Lung (tissue), 12 donors: ENCODE measurements around the gene PXK. TPM values are rescaled to one million over a fixed set of nuclear protein-coding genes. Genes with fewer than 3 reads are reported as not detected.

Source experiments
- ATAC-seq: fragments of 200-7000 bp; cut with Tn5 transposase; one replicate; pipeline ENCODE4 v1.9.1; 2020; ENCODE audit warnings: moderate number of reproducible peaks; ENCODE audit not compliant: insufficient read depth, low FRiP score
- DNase-seq, 3 donors: peaks; one replicate each; pipeline ENCODE4 v3.0.0-alpha.2; 2013 to 2017
- H3K27ac ChIP-seq, 2 donors: one replicate each; pipeline ENCODE4 v1.5.1; 2013; ENCODE audit warnings: mild to moderate bottlenecking in 2 of 2, moderate library complexity in 2 of 2, control low read depth in 1 of 2, inconsistent platforms in 1 of 2, low read depth in 1 of 2, low read length in 1 of 2
- H3K27me3 ChIP-seq, 3 donors: one replicate each; pipeline ENCODE4 v1.5.1; 2013; ENCODE audit warnings: low read length in 2 of 3; ENCODE audit not compliant: control insufficient read depth in 3 of 3, insufficient read depth in 3 of 3
- H3K36me3 ChIP-seq, 4 donors: one replicate each; pipeline ENCODE4 v1.5.1; 2013; ENCODE audit warnings: low read length in 4 of 4, mild to moderate bottlenecking in 1 of 4, moderate library complexity in 1 of 4; ENCODE audit not compliant: control insufficient read depth in 4 of 4, insufficient read depth in 4 of 4
- H3K4me1 ChIP-seq, 5 donors: one replicate each; pipeline ENCODE4 v1.5.1; 2013; ENCODE audit warnings: low read length in 5 of 5, mild to moderate bottlenecking in 2 of 5, moderate library complexity in 1 of 5; ENCODE audit not compliant: control insufficient read depth in 5 of 5, insufficient read depth in 5 of 5
- H3K4me3 ChIP-seq: one replicate; pipeline ENCODE4 v1.5.1; 2013; ENCODE audit warnings: mild to moderate bottlenecking, control low read depth, moderate library complexity
- H3K9ac ChIP-seq, 2 donors: one replicate each; pipeline ENCODE4 v1.5.1; 2013; ENCODE audit warnings: low read length in 2 of 2, control low read depth in 1 of 2; ENCODE audit not compliant: insufficient read depth in 1 of 2
- H3K9me3 ChIP-seq, 4 donors: one replicate each; pipeline ENCODE4 v1.5.1; 2013; ENCODE audit warnings: low read length in 3 of 4, mild to moderate bottlenecking in 1 of 4, moderate library complexity in 1 of 4; ENCODE audit not compliant: control insufficient read depth in 4 of 4, insufficient read depth in 3 of 4
- CTCF ChIP-seq: IDR thresholded peaks from 2 replicates; pipeline ENCODE4 v1.5.1; 2012; ENCODE audit warnings: mild to moderate bottlenecking; ENCODE audit errors: control extremely low read depth, extremely low read depth
- WGBS, 2 donors: extraction: QIAGEN DNeasy Blood & Tissue Kit; methylation state at CpG; one replicate each; pipeline ENCODE4 v1.1.7; 2013; 5-methylcytosine and 5-hydroxymethylcytosine counted together
- polyA plus RNA-seq, 2 donors: library from polyadenylated mRNA; stranded (reverse); fragments of 200-250 nt; gene quantifications; one replicate each; pipeline ENCODE4 v1.2.1, GENCODE V29; 2013
- total RNA-seq, 2 donors: library from RNA; depleted of rRNA in 1 of 2; stranded (reverse); fragments of >200 nt in 1 of 2; gene quantifications; one replicate each; pipeline ENCODE4 v1.2.1, GENCODE V29; 2014 to 2021
- donor health status: control.
- donor health status: control.
- donor health status: Bipolar disorder and iron deficiency.
- donor health status: healthy.
- donor health status: DM: yes; HTN: yes; CAD: no.

The PXK gene
- total and polyA plus RNA-seq, 4 donors = 6.0 to 41.7 (median 22.1) TPM

GRCh38 chr3:58353722-58354553, 21.2 kb downstream of the PXK start:
- ATAC-seq (peak; percentile 64), DNase-seq (peak in 1 of 3 donors; percentile 22)
- no peaks in the 10 kb centered on the region for H3K36me3 ChIP-seq
- H3K4me1 ChIP-seq = peaks cover 0 to 11% (median 7%) of the 10 kb centered on the region in 5 donors
- WGBS, 2 donors = 44 to 71% methylated on average over 8 of the region's 8 CpGs
- H3K27ac ChIP-seq = peak overlapping the region in 1 of 2 donors; percentile 45
- no peak overlapping the region for H3K4me3 ChIP-seq
- H3K9me3 ChIP-seq = no peaks in the 10 kb centered on the region
- H3K9ac ChIP-seq = no peak overlapping the region
- no peak for TF ChIP-seq CTCF
- H3K27me3 ChIP-seq = no peaks in the 10 kb centered on the region

GRCh38 chr3:58355179-58355578, 22.5 kb downstream of the PXK start:
- ATAC-seq (no peak), DNase-seq (no peak)
- H3K9ac ChIP-seq = no peak overlapping the region
- no peaks in the 10 kb centered on the region for H3K27me3 ChIP-seq
- no peaks in the 10 kb centered on the region for H3K36me3 ChIP-seq
- no peaks in the 10 kb centered on the region for H3K9me3 ChIP-seq
- no peak overlapping the region for H3K4me3 ChIP-seq
- peaks cover 0 to 12% (median 5%) of the 10 kb centered on the region in 5 donors for H3K4me1 ChIP-seq
- no peak overlapping the region for H3K27ac ChIP-seq
- 45 to 79% methylated on average over 8 of the region's 8 CpGs for WGBS, 2 donors
- no peak for TF ChIP-seq CTCF

GRCh38 chr3:58356054-58356453, 23.4 kb downstream of the PXK start:
- Histone ChIP-seq H3K9ac (no peak overlapping the region), H3K4me3 (no peak overlapping the region), H3K27me3 (no peaks in the 10 kb centered on the region), H3K27ac (no peak overlapping the region), H3K4me1 (peaks cover 0 to 12% (median 0%) of the 10 kb centered on the region in 5 donors), H3K36me3 (no peaks in the 10 kb centered on the region), H3K9me3 (no peaks in the 10 kb centered on the region)
- DNase-seq = no peak
- WGBS, 2 donors = 34 to 59% methylated on average over 4 of the region's 4 CpGs
- ATAC-seq = no peak
- no peak for TF ChIP-seq CTCF

GRCh38 chr3:58357402-58357801, 24.7 kb downstream of the PXK start:
- ATAC-seq (no peak), DNase-seq (no peak)
- Histone ChIP-seq H3K27me3 (no peaks in the 10 kb centered on the region), H3K4me1 (peaks cover 0 to 9% (median 0%) of the 10 kb centered on the region in 5 donors), H3K9me3 (no peaks in the 10 kb centered on the region), H3K36me3 (no peaks in the 10 kb centered on the region), H3K9ac (no peak overlapping the region), H3K4me3 (no peak overlapping the region), H3K27ac (no peak overlapping the region)
- 91 to 97% methylated on average over 3 of the region's 3 CpGs for WGBS, 2 donors
- TF ChIP-seq CTCF = no peak
